Glutamatergic neuron (in vitro differentiated cells): ENCODE results near the gene FAF2. TPM values are rescaled to one million over a fixed set of nuclear protein-coding genes. Genes with fewer than 3 reads are reported as not detected.

Experiments
- DNase-seq: peaks from one replicate; pipeline ENCODE4 v3.0.0; 2022
- H3K27ac Mint-ChIP-seq: one replicate; pipeline ENCODE4 v1.8.0; 2020; ENCODE audit warnings: mild to moderate bottlenecking, mixed read lengths, inconsistent platforms; ENCODE audit not compliant: unreplicated experiment
- H3K27me3 Mint-ChIP-seq: one replicate; pipeline ENCODE4 v1.8.0; 2020; ENCODE audit warnings: mild to moderate bottlenecking, moderate library complexity, mixed read lengths, inconsistent platforms; ENCODE audit not compliant: unreplicated experiment
- H3K36me3 Mint-ChIP-seq: one replicate; pipeline ENCODE4 v1.8.0; 2020; ENCODE audit warnings: mild to moderate bottlenecking, mixed read lengths, inconsistent platforms; ENCODE audit not compliant: unreplicated experiment
- H3K4me1 Mint-ChIP-seq: one replicate; pipeline ENCODE4 v1.8.0; 2020; ENCODE audit warnings: mild to moderate bottlenecking, low read depth, mixed read lengths, inconsistent platforms; ENCODE audit not compliant: unreplicated experiment
- H3K4me3 Mint-ChIP-seq: one replicate; pipeline ENCODE4 v1.8.0; 2020; ENCODE audit warnings: mild to moderate bottlenecking, mixed read lengths, inconsistent platforms; ENCODE audit not compliant: unreplicated experiment
- H3K9me3 Mint-ChIP-seq: one replicate; pipeline ENCODE4 v1.8.0; 2020; ENCODE audit warnings: mild to moderate bottlenecking, moderate library complexity, mixed read lengths, inconsistent platforms; ENCODE audit not compliant: unreplicated experiment
- CTCF ChIP-seq: fragments of 200-600 bp; sonication (generic); IDR thresholded peaks from one replicate; pipeline ENCODE4 v1.5.0; 2021; ENCODE audit not compliant: partially characterized antibody, unreplicated experiment
- total RNA-seq: library from RNA; stranded (reverse); fragmentation: NEBNext Ultra II Directional; extraction: Animal tissue kit (Norgen Biotek cat#: 25700); gene quantifications from one replicate; pipeline ENCODE4 v1.2.1, GENCODE V29; 2021; ENCODE audit not compliant: unreplicated experiment

The FAF2 gene
- total RNA-seq, 1 donor from 2014 or later, result 52.9 TPM

- Mint-ChIP-seq H3K36me3 (no peaks in the 10 kb centered on the region), H3K27ac (peak overlapping the region; percentile 52), H3K27me3 (peaks cover 12% of the 10 kb centered on the region), H3K9me3 (peaks cover 2% of the 10 kb centered on the region), H3K4me1 (peaks cover 22% of the 10 kb centered on the region), H3K4me3 (peak overlapping the region; percentile 26)
- DNase-seq, result no peak
- TF ChIP-seq CTCF, result no peak
Measured at GRCh38 chr5:176552332-176552869, 104.2 kb downstream of the FAF2 start.

GRCh38 chr5:176553260-176554085, 105.3 kb downstream of the FAF2 start:
- H3K27ac Mint-ChIP-seq, result peak overlapping the region; percentile 81
- H3K27me3 Mint-ChIP-seq, result peaks cover 12% of the 10 kb centered on the region
- H3K4me3 Mint-ChIP-seq, result peak overlapping the region; percentile 55
- H3K9me3 Mint-ChIP-seq, result peaks cover 2% of the 10 kb centered on the region
- peaks cover 22% of the 10 kb centered on the region for H3K4me1 Mint-ChIP-seq
- no peak for DNase-seq
- TF ChIP-seq CTCF, result no peak
- no peaks in the 10 kb centered on the region for H3K36me3 Mint-ChIP-seq

- H3K36me3 Mint-ChIP-seq, result no peaks in the 10 kb centered on the region
- peaks cover 16% of the 10 kb centered on the region for H3K4me1 Mint-ChIP-seq
- peaks cover 9% of the 10 kb centered on the region for H3K27me3 Mint-ChIP-seq
- no peak for DNase-seq
- no peak overlapping the region for H3K27ac Mint-ChIP-seq
- no peak overlapping the region for H3K4me3 Mint-ChIP-seq
- TF ChIP-seq CTCF, result no peak
- peaks cover 4% of the 10 kb centered on the region for H3K9me3 Mint-ChIP-seq
Measured at GRCh38 chr5:176557846-176558245, 109.7 kb downstream of the FAF2 start.

Other genes with a start within 250 kb of the FAF2 start
- gene SIMC1, start 210.0 kb upstream of the FAF2 start, total RNA-seq, result 35.2 TPM
- 203 TPM for gene KIAA1191, start 86.6 kb upstream of the FAF2 start, total RNA-seq
- 34.7 TPM for gene ARL10, start 82.9 kb upstream of the FAF2 start, total RNA-seq
- gene NOP16, start 59.8 kb upstream of the FAF2 start, total RNA-seq, result 18.6 TPM
- 103 TPM for gene HIGD2A, start 59.6 kb upstream of the FAF2 start, total RNA-seq
- 83.8 TPM for gene CLTB, start 31.8 kb upstream of the FAF2 start, total RNA-seq
- 322 TPM for gene RNF44, start 89.0 kb downstream of the FAF2 start, total RNA-seq
- 0.29 TPM for gene CDHR2, start 101.0 kb downstream of the FAF2 start, total RNA-seq
- gene GPRIN1, start 161.8 kb downstream of the FAF2 start, total RNA-seq, result 72.3 TPM
- 3.7 TPM for gene SNCB, start 182.1 kb downstream of the FAF2 start, total RNA-seq
- not detected for gene EIF4E1B, start 182.3 kb downstream of the FAF2 start, total RNA-seq
- 97.2 TPM for gene TSPAN17, start 199.1 kb downstream of the FAF2 start, total RNA-seq